ENCODE results near the gene CLEC2D. TPM values are rescaled to one million over a fixed set of nuclear protein-coding genes. Genes with fewer than 3 reads are reported as not detected.

Gene CLEC2D
- total and polyA plus RNA-seq, 2 donors (not counting 3 experiments of a cell fraction or from before 2014, with no cell fraction given), result 1.8 to 4.1 TPM

- POLR2A ChIA-PET, result no interaction called here
- BruUV-seq (replicated peaks), result no TSS peak
- dilution Hi-C loops (cut with MboI; ENCODE audit: extremely low pct_ligation_motif_present, low sequenced_read_pairs), result no loop called here
Measured at GRCh38 chr12:9697619-9698018, 28.1 kb downstream of the CLEC2D start.

GRCh38 chr12:9698681-9699080 is 29.2 kb downstream of the CLEC2D start:
- no peak for TF ChIP-seq GATA2 (IDR thresholded peaks at IDR 0.05; ENCODE audit: insufficient read depth, insufficient read length, low read depth, low read length)
- TF ChIP-seq JUN (IDR thresholded peaks at IDR 0.05; ENCODE audit: borderline replicate concordance, insufficient read depth, insufficient read length, low read depth), result no peak
- no peak for TF ChIP-seq CTCF (IDR thresholded peaks at IDR 0.05; ENCODE audit: extremely low read depth in 1 of 2, insufficient read depth in 1 of 2, low read depth in 1 of 2, low read length in 2 of 2)
- FAIRE-seq, result no peak
- no peaks in the 10 kb centered on the region for H3K9me3 ChIP-seq (replicated peaks; ENCODE audit: control insufficient read depth, insufficient read depth, low read length)
- ChIA-PET CTCF (interaction anchor here (1.4 to 2.3 kb wide), 3 partner anchors 10 to 63 kb away, joined by 8 to 27 read pairs (median 9); no protein-coding TSS in a partner anchor), POLR2A (no interaction called here)
- dilution Hi-C loops (cut with MboI; ENCODE audit: extremely low pct_ligation_motif_present, low sequenced_read_pairs) (no loop called here), intact Hi-C loops (cut with micrococcal nuclease) (no loop called here)
- H3K4me3 ChIP-seq (replicated peaks in 1 of 3; ENCODE audit: insufficient read depth in 1 of 3, low read depth in 1 of 3, low read length in 3 of 3), result no peak overlapping the region
- no peak overlapping the region for H3K9ac ChIP-seq (replicated peaks; ENCODE audit: extremely low read depth, insufficient read depth, low read length)
- no peaks in the 10 kb centered on the region for H3K79me2 ChIP-seq (ENCODE audit: control insufficient read depth, insufficient read depth, low read length)
- H3K9me1 ChIP-seq (replicated peaks; ENCODE audit: control insufficient read depth, extremely low read depth, insufficient read depth, low read length), result no peaks in the 10 kb centered on the region
- peaks cover 0 to 2% of the 10 kb centered on the region in 2 experiments for H3K36me3 ChIP-seq (ENCODE audit: control insufficient read depth in 2 of 2, extremely low read depth in 1 of 2, insufficient read depth in 2 of 2, low read length in 2 of 2)
- no peak overlapping the region for H3K27ac ChIP-seq (ENCODE audit: insufficient read depth, low read depth, low read length)
- H2AFZ ChIP-seq (ENCODE audit: low read depth, low read length), result no peak overlapping the region
- no peaks in the 10 kb centered on the region for H4K20me1 ChIP-seq (replicated peaks; ENCODE audit: control insufficient read depth, extremely low read depth, insufficient read depth, low read length)
- peaks cover 17% of the 10 kb centered on the region for H3K4me1 ChIP-seq (ENCODE audit: control insufficient read depth, extremely low read depth, insufficient read depth, low read length)
- no peak overlapping the region for H3K4me2 ChIP-seq (ENCODE audit: insufficient read depth, low read length)
- H3K27me3 ChIP-seq (ENCODE audit: control insufficient read depth in 2 of 2, insufficient read depth in 2 of 2, low read length in 2 of 2), result no peaks in the 10 kb centered on the region
- DNase-seq (ENCODE audit: low read depth, low spot score), result no peak
- BruUV-seq (replicated peaks), result no TSS peak

More at GRCh38 chr12:9697619-9698018, 28.1 kb downstream of the CLEC2D start:
- Histone ChIP-seq H3K4me3 (replicated peaks in 1 of 3; ENCODE audit: insufficient read depth in 1 of 3, low read depth in 1 of 3, low read length in 3 of 3) (no peak overlapping the region), H3K9ac (replicated peaks; ENCODE audit: extremely low read depth, insufficient read depth, low read length) (no peak overlapping the region), H3K27me3 (ENCODE audit: control insufficient read depth in 2 of 2, insufficient read depth in 2 of 2, low read length in 2 of 2) (no peaks in the 10 kb centered on the region), H2AFZ (ENCODE audit: low read depth, low read length) (no peak overlapping the region), H3K4me2 (ENCODE audit: insufficient read depth, low read length) (no peak overlapping the region), H3K79me2 (ENCODE audit: control insufficient read depth, insufficient read depth, low read length) (no peaks in the 10 kb centered on the region), H3K36me3 (ENCODE audit: control insufficient read depth in 2 of 2, extremely low read depth in 1 of 2, insufficient read depth in 2 of 2, low read length in 2 of 2) (peaks cover 0 to 2% of the 10 kb centered on the region in 2 experiments), H3K27ac (ENCODE audit: insufficient read depth, low read depth, low read length) (no peak overlapping the region), H3K9me3 (replicated peaks; ENCODE audit: control insufficient read depth, insufficient read depth, low read length) (no peaks in the 10 kb centered on the region), H3K4me1 (ENCODE audit: control insufficient read depth, extremely low read depth, insufficient read depth, low read length) (peaks cover 17% of the 10 kb centered on the region), H3K9me1 (replicated peaks; ENCODE audit: control insufficient read depth, extremely low read depth, insufficient read depth, low read length) (no peaks in the 10 kb centered on the region), H4K20me1 (replicated peaks; ENCODE audit: control insufficient read depth, extremely low read depth, insufficient read depth, low read length) (no peaks in the 10 kb centered on the region)
- CTCF ChIA-PET, result interaction anchor here (0.9 kb wide), 1 partner anchor 11 kb away, joined by 4 read pairs; no protein-coding TSS in a partner anchor
- TF ChIP-seq EZH2 (IDR thresholded peaks at IDR 0.05; ENCODE audit: borderline replicate concordance, low read depth, low read length, severe bottlenecking) (no peak), MYC (IDR thresholded peaks at IDR 0.05; ENCODE audit: low read depth, low read length) (no peak), FOS (IDR thresholded peaks at IDR 0.05; ENCODE audit: borderline replicate concordance, insufficient read depth, low read length) (no peak), GATA2 (IDR thresholded peaks at IDR 0.05; ENCODE audit: insufficient read depth, insufficient read length, low read depth, low read length) (no peak)
- DNase-seq (ENCODE audit: low read depth, low spot score), result no peak
- no peak for FAIRE-seq
- intact Hi-C loops (cut with micrococcal nuclease), result no loop called here

All from endothelial cell of umbilical vein (primary cell).